Activated T-cell treated with anti-CD3 and anti-CD28 coated beads, Interleukin-2, amount 50 U/mL, for 1 hour (primary cell): ENCODE data around the gene IGLON5.

Experiments
- DNase-seq: peaks from one replicate; pipeline ENCODE4 v3.0.0-alpha.2; 2020

Gene IGLON5

DNA sequence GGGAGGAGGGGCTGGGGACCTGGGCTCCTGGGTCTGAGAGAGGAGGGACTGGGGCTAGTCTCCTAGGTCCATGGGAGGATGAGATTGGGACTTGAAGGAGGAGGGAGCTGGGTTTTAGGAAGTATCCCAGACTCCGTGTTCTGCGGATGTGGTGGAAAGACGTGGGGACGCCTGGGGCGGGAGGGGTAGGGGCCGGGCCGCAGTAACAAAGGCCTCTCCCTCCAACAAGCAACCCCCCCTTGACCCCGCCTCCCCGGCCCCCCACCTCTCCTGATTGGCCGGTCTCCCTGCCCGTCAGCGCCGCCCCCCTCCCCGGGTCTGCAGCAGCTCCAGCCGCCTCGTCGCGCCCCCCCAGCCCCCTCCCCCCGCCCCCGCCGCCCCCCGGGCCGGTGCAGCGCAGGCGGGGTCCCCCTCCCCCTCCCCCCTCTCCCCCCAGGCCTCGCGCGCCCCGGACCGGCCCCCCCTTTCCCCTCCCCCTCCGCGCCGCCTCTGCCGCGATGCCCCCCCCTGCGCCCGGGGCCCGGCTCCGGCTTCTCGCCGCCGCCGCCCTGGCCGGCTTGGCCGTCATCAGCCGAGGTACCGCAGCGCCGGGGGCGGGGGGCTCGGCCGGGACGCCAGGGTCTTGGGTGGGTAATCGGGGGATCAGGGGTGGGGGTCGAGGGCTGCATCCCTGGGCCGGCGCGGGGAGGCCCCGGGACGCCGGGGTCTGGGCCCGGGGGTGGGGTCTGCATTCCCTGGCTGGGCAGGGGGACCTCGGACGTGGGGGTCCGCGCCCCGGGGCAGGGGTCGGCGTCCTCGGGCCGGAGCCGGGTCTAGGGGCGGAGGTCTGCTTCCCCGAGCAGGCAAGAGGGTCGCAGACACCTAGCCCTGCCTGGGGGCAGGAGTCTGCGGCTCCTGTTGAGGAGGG, at the start of gene IGLON5:
TSS of gene IGLON5 (plus strand) at position 294 of the 907 bp plus-strand sequence. CDS start at position 498, 204 bp downstream.
- DNase-seq: no peak

DNA sequence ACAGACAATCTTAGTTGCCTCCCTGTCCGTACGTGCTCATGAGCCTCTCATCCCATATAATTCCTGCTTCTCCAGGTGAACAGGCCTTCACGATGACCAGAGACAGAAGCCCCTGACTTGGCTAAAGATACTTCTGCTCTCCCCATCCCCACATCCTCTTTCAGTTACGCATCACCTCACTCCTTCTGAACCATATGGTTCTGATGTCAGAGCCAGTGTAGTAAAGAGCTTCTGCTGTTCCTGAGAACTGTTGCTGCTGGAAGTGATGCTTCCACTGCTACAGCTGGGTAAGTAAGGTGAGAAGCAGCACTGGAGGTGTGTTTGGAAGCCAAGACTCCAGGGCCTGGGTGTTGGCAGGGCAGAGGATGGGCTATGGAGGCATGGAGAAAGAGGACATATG, 47.6 kb upstream of the IGLON5 start:
- DNase-seq: no peak

DNA sequence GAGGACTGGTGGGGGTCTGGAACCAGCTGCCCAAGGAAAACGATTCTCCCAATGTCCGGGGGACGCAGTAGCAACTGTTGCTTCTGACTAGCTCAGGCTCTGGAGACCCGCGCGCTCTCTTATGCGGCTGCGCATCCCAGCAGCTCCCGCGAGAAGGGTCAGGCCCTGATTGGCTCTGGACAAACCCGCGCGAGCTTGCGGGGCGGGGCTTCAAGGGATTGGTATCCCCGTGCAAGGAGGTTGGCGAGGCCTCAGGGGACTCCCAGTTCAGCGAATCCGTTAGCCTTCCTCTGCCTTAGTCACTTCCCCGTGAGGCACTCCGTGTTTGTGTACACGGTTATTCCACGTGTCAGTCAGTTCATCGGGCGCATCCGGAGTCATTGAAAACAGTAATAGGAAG, 40.4 kb upstream of the IGLON5 start:
- no peak for DNase-seq

DNA sequence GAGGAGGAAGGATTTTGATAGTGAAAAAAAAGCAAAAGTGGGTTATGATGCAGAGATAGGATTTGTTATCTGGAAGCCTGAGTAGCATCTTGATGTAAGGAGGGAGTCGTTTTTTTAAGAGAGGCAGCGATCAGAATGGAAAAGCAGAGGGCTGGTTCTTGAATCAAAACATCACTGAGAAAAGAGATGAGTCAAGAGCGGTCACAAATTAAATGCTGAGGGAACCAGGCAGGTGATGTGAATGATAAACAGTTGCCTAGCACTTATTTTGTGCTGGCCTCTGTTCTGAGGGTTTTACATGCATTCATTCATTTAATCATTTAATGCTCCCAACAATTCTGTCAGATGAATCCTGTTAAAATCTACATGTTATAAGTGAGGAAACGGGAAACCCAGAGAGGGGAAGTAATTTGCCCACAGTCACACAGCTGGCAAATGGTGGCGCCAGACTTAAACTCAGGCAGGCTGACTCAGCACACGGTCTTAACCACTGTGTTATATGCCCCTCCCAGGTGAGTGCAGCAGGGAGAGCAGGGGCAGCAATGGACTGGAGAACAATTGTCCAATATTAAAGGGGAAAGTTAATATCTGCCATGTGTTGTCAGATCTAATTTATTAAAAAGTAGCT, 39.1 kb upstream of the IGLON5 start:
- DNase-seq: no peak

DNA sequence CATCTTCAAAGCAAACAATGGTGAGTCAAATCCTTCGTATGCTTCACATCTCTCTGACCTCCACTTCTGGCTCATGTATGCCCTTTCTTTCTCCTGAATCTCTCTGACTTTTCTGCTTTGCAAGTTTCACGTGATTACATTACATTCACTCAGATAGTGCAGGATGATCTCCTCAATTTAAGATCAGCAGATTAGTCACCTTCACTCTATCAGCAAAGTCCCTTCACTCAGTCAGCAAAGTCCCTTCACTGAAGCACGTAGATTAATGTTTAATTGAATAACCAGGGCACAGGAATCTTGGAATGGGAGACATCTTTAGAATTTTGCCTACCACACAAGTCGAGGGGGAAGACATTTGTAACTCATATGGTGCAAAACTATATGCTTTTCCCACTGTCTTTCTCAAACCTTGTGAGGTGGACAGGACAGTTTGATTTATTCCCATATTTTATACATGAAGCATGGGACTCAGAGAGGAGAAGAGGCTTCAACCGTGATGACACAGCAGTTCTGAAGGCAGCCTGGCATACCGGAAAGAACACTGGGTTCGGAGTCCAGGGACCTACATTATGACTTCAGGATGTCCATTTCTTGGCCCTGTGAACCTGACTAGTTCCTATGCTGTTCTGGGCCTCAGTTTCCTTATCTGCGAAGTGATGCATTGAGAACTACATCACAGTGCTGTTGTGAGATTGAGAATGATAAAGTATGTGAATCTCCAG, 37.2 kb upstream of the IGLON5 start:
- no peak for DNase-seq

DNA sequence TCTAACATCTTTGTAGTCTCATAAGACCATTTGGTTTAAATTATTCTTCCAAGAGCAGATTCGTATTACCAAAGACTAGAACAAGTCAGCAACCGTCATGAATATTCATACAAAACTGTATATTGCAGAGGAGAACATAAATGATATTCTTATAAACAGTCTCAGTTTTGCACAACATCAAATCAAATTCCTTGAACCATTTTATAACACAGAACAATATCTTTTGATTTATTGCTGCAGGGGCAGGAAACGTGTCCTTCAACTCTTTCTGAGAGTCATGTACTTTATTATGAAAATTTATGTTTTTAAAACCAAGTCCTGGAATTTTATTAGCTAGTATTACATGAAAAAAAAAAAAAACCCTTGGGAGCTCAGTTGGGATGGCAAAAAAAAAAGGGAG, 34.3 kb upstream of the IGLON5 start:
- DNase-seq: no peak

DNA sequence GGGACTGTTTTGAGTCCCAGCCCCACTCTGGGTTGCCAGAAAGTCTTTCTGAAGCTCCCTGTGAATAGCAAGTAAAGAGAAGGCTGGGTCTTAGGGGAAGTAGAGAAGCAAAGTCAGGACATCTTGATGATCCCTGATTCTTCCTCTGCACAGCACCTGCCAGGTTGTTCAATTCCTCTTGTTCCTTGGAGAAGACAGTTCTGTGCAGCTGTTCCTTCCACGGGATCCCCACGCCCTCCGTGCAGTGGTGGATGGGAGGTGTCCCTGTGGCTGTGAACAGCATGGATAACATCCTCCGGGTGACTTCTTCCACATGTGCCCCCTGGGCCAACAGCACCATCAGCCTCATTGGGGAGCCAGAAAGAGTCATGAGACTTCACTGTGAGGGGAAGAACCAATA, 29.1 kb upstream of the IGLON5 start:
- DNase-seq: no peak

DNA sequence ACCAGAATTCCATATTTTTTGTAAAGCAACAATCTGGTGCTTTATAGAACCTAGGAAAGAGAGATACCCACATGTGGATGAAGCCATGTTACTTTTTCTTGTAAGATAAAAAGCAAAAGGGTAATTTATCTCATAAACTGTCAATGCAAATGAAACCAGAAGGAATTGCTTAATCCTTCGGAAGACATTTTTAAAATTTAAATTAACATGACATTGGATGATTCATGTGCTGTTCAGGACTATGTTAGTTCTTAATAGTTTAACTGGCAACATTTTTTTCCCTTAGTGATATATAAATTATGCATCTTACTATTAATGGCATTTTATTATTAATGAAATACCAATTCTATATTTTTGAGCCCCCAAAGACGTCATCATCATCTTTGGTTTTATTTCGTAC, 25.8 kb upstream of the IGLON5 start:
- no peak for DNase-seq

DNA sequence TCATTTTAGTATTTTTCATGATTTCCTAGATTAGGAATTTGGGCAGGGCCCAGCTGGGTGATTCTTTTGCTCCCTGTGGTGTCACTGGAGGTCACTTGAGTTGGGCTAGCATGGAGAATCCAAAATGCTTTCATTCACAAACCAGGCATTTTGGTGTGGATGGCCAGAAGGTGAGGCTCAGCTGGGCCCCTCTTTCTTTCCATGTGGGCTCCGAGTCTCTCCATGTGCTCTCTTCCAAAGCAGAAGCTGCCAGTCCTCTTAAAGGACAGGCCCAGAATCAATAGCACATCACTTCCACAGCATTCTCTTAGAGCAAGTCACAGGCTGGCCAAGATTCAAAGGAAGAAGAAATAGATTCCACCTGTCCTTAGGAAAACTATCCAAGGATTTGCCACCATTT, 21.8 kb upstream of the IGLON5 start:
- no peak for DNase-seq

DNA sequence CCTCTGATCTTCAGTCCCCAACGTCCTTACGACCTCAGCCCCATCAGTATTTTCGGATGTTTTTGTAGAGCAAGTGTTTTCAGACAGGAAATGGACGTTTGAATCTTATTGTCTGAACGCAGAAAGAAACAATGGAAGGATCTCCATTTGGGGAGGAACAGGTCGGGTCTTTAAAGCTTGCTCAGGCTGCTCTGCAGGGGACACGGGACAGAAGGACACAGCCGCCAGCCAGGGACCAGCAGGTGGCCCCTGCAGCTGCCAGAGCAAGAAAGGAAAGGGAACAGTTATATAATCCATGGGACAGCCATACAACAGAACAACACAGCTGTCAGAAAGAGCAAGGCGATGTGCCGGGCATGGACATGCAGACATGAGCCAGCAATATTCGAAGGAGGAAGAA, 18.5 kb upstream of the IGLON5 start:
- DNase-seq: no peak

DNA sequence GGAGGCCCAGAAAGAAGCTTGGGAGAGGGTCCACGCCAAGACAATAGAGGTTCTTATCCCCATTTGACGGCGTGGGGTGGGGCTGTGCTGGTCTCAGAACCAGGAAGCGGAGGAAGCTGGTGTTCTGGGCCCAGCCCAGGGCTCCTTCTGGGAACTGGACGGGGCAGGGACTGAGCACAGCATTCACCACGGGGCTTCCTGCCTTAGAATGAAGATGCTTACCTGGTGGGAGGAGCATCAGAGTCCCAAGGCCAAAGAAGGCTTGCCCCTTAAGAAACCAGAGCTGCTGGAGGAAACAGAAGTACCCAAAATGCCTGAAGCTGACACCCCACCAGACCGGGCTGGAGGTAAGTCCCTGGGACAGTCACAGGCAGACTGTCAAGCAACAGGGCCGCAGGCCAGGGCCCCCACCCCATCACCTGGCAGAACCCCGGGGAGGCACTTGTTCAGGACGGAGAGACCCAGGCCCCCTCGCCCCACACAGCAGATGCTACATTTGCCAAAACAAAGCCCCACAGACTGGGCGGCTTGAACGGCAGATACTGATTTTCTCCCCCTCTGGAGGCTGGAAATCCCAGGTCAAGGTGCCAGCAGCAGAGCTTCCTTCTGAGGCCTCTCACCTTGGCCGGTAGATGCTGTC, 17.8 kb upstream of the IGLON5 start:
- no peak for DNase-seq

DNA sequence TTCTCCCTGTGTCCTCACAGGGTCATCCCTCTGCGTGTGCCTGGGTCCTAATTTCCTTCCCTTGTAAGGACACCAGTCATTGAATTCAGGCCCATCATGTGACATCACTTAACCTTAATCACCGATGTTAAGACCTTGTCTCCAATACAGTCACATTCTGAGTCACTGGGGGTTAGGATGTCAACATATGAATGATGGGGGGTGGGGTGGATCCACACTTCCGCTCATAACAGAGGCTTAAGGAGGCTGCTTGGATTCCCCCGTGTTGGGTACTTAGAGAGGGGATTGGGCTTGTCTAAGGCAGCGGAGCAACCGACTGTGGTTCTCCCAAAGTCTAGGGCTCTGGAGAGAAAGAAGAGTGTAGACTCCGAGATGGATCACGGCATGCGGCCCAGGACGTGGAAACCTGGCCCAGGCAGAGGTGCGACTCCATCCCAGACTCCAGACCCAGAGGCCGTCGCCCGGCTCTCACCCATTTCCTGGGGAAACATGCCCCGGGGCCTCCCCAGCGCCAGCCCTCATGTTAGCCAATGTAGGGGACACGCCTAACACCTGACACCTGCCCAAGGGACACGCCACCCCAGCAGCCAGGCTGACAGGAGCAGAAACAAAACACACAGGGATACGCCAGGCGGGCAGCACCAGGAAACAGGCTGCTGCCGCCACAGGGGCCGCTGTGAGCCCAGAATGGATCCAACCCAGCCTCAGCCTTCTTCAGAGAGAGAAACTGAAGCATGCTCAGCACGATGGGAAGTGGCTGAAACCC, 17.1 kb upstream of the IGLON5 start:
- DNase-seq: no peak

DNA sequence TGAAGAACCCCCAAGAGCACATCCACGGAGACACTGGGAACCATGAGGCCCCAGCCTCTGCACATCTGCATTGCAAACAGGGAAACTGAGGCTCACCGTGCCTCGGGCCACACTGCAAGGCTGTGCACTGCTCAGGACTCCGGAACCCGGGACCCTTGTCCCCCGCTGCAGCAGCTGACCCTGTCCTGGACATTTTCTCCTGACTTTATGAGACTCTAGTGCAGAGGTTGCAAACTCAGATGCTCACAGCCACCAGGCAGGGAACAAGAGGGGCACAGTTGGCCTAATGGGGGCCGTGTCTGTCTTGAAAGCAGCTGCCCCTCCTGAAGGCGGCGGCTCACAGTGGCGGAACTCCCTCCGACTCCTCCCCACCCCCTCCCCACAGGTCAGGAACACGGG, 16.5 kb upstream of the IGLON5 start:
- DNase-seq: no peak

DNA sequence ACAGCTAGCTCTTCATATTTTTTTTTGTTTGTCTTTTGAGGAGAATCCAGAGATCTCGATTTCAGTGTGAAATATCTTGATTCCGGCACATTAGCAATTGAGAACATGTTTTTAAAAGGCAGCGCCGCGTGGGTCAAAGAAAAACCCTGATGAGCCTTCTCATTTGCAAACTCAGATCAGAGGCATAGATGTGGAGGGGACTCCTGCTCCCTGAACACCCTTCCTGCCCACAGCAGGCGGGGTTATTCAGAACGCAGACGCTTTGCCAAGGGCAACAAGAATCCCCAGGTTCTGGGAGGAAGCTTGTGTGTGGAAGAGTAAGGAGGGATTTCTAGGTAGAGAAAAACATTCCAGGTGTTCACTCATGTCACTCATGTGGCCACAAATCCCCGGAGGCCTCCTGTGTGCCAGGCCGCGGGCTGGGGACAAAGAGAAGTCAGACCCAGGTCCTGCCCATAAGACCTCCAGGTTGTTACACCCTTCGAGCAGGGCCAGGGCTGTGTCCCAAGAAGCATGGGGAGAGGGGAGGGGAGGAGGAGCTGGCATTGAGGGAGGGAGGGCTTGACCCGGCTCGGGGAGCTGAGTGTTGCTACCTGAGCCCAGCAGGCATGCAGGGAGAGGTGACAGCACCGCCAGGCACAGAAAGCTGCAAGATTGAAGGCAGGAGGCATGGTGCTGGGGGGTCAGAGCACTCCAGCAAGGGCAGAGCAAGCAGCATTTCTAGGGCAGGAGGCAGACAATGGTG, 15.9 kb upstream of the IGLON5 start:
- no peak for DNase-seq

DNA sequence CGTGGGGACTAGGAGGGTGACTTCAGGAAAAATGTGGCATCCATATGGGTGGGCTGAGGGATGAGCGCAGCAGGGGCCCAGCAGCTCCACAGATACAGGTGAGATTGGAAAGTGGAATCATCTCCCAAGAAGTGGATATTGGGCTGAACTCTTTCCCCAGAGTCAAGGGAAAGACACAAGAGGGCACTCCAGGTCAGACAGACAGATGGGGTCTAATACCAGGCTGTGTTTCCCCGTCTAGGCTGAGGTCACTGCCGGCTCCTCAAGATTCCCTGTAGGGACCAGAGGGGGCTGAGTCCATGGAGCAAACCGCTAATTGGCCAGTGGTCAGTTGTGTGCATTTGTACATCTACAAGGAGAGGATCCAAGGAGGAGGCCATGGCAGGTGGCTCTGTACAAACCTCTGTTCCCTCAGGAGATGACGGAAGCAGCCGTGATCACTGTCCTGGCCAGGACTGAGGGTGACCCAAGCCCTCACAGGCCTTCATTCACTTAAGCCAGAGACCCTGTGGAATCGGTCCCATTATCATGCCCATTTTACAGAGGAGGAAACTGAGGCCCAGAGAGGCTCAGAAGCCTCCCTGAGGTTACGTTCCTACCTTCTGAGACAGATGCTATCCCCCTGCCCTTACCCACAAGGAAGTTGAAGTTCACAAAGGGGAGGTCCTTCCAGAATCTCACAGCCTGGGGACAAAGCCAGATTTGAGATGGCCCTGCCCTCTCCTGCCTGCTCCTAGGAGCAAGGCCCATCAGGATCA, 14.9 kb upstream of the IGLON5 start:
- no peak for DNase-seq

DNA sequence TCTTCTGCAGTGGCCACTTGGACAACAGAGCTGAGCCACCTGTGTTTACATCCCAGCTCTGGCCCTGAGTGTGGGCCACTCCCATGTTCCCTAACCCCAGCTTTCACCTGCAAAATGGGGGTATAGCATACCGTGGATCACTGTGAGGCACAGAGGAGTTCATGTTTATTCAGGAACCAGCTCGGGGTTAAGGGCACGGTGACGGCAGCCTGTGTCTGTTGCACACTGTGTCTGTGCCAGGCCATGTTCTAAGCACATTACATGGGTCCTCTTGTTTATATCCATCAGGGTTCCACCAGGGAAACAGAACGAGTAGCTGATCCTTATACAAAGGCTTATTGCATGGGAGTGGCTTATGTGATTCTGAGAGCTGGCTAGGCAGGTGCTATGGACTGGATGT, 14.0 kb upstream of the IGLON5 start:
- no peak for DNase-seq

DNA sequence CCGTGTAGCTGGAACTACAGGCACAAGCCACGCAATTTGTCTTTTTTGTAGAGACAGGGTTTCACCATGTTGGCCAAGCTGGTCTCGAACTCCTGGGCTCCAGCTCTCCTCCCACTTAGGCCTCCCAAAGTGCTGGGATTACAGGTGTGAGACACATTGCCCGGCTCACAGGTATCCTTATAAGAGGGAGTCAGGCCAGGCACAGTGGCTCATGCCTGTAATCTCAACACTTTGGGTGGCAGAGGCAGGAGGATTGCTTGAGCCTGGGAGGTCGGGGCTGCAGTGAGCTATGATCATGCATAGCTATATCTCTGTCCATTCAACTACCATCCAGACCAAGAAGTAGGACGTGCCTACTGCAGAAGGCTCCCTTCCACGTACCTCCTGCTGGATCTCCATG, 10.2 kb upstream of the IGLON5 start:
- no peak for DNase-seq

DNA sequence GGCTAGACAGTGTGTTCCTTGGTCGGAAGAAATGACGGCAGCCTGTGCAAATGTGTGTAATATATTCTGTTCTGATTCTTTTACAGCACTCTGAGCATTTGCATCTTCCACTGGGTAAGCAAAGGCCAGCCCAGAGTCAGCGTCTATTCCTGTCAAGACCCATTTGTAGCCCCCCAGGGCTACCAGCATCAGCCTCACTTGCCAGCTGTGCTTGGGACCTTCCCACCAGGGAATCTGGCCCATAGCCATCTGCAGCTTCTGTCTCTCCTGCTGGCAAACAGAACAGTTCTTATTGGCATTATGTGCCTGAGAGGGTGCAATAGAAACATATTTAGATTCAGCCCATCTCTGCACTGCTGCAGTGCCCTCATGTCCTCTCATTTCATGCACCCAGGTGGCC, 6.0 kb upstream of the IGLON5 start:
- no peak for DNase-seq

DNA sequence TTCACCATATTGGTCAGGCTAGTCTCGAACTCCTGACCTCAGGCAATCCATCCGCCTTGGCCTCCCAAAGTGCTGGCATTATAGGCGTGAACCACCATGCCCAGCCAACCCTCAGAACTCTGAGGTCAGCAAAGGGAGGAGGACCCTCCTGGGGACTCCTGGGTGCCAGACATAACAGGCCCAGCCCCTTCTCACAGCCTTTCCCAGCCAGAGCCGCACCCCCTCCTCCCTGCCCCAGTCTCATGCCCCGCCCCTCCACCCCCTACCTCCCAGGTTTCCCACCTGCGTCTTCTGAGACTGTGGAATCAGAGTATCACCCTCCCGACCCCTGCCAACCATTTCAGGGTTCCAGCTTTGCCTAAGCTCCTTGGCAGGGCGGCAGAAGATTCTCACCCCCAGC, 5.2 kb downstream of the IGLON5 start:
- DNase-seq: no peak

DNA sequence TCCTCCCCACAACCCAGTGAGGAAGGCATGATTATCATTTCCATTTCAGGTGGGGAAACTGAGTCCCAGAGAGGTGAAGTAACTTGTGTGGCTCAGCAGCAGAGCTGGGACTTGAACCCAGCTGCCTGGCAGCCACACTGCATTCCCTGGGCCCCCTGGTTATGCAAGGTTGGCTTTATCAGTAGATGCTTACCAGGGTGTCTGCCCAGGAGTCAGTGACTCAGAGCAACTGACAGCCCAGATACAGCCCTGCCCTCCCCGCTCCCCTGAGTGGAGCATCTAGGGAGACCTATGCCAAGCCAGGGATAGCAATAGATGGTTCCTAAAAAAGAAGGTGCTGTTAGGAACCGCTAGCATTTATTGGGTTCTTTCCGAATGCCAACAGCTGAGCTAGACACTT, 5.9 kb downstream of the IGLON5 start:
- DNase-seq: no peak

DNA sequence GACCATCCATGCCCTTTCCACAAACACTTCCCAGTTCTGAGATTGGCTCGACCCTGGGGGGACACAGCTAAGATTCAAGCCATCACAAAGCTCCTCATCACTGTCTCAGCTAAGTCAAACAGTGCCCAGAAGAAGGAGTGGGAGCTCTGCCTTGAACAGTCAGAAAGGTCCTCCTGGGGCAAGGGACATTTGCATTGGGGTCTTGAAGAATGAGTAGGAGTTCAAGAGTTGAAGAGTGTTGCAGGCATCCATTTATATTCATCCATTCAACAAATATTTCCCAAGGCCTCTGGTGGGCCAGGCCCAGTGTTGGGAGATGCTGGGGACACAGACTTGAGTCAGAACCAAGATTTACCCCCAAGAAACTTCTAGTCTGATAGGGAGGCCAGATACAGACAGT, 6.5 kb downstream of the IGLON5 start:
- DNase-seq: no peak
